HEK293 (cell line): ENCODE data around the gene ZCCHC7.

Experiments
- CTCF ChIA-PET: fragments of 350-600 bp; formaldehyde crosslinking; extraction: SDS; loops from one replicate; lab custom pipeline; 2021; ENCODE audit warnings: antibody characterized with exemption; lab: Yijun Ruan, JAX
- POLR2A ChIA-PET: fragments of 300-600 bp; formaldehyde crosslinking; extraction: SDS; loops from one replicate; lab custom pipeline; 2020; ENCODE audit warnings: antibody characterized with exemption, inconsistent platforms; lab: Yijun Ruan, JAX
- H3K27ac ChIP-seq: fragments of 200-500 bp; sonication (Bioruptor generic); 2 replicates; pipeline ENCODE4 v1.5.1; 2014; ENCODE audit warnings: low read depth, low read length, control low read depth, inconsistent platforms; ENCODE audit errors: extremely low read depth
- H3K36me3 ChIP-seq, 2 experiments: fragments of 200-500 bp in 1 of 2; sonication (Bioruptor generic) in 1 of 2; 1 replicate in 1 of 2; 2 replicates in 1 of 2; pipeline ENCODE4 v1.5.1; 2014 to 2017; ENCODE audit warnings: inconsistent platforms in 2 of 2, low read length in 2 of 2; ENCODE audit not compliant: control insufficient read depth in 2 of 2, insufficient read depth in 1 of 2
- H3K4me1 ChIP-seq: fragments of 200-500 bp; sonication (Bioruptor generic); 2 replicates; pipeline ENCODE4 v1.5.1; 2014; ENCODE audit warnings: mild to moderate bottlenecking, low read length, inconsistent platforms; ENCODE audit not compliant: control insufficient read depth, insufficient read depth
- H3K4me3 ChIP-seq: 2 replicates; pipeline ENCODE4 v1.5.1; 2011; ENCODE audit warnings: low read depth, mild to moderate bottlenecking, control low read depth, low read length, moderate library complexity
- H3K9me3 ChIP-seq: fragments of 200-500 bp; sonication (Bioruptor generic); 2 replicates; pipeline ENCODE4 v1.5.1; 2014; ENCODE audit warnings: low read depth, low read length, inconsistent platforms; ENCODE audit not compliant: control insufficient read depth, insufficient read depth
- GLI2 ChIP-seq: fragments of 450-650 bp; formaldehyde crosslinking; IDR thresholded peaks from 2 replicates; pipeline ENCODE4; 2017; ENCODE audit warnings: missing biosample characterization, missing genetic modification characterization, low read depth, borderline replicate concordance
- OSR2 ChIP-seq: fragments of 450-650 bp; formaldehyde crosslinking; IDR thresholded peaks from 2 replicates; pipeline ENCODE4 v1.5.1; 2016; ENCODE audit warnings: missing biosample characterization, missing genetic modification characterization
- ZBTB8A ChIP-seq: fragments of 450-650 bp; formaldehyde crosslinking; IDR thresholded peaks from 2 replicates; pipeline ENCODE4 v1.5.1; 2016; ENCODE audit warnings: missing biosample characterization, missing genetic modification characterization
- ZEB2 ChIP-seq: fragments of 450-650 bp; formaldehyde crosslinking; IDR thresholded peaks from 2 replicates; pipeline ENCODE4 v1.5.1; 2016; ENCODE audit warnings: missing biosample characterization, missing genetic modification characterization
- ZNF157 ChIP-seq: fragments of 450-650 bp; formaldehyde crosslinking; IDR thresholded peaks from 2 replicates; pipeline ENCODE4 v1.5.1; 2016; ENCODE audit warnings: missing biosample characterization, missing genetic modification characterization
- ZNF335 ChIP-seq: fragments of 450-650 bp; formaldehyde crosslinking; conservative IDR thresholded peaks from 2 replicates; pipeline ENCODE4 v1.5.1; 2016; ENCODE audit warnings: missing biosample characterization, missing genetic modification characterization
- ZNF48 ChIP-seq: fragments of 450-650 bp; formaldehyde crosslinking; IDR thresholded peaks from 2 replicates; pipeline ENCODE4 v1.5.1; 2016; ENCODE audit warnings: missing biosample characterization, missing genetic modification characterization
- ZNF549 ChIP-seq: fragments of 450-650 bp; IDR thresholded peaks from 2 replicates; pipeline ENCODE4 v1.5.1; 2018; ENCODE audit warnings: missing biosample characterization, missing genetic modification characterization, mild to moderate bottlenecking, inconsistent platforms, moderate library complexity
- ZNF76 ChIP-seq: fragments of 450-650 bp; formaldehyde crosslinking; IDR thresholded peaks from 2 replicates; pipeline ENCODE4; 2016; ENCODE audit warnings: low read depth, missing biosample characterization, missing genetic modification characterization, borderline replicate concordance
- ZNF768 ChIP-seq: fragments of 450-650 bp; formaldehyde crosslinking; IDR thresholded peaks from 2 replicates; pipeline ENCODE4 v1.5.1; 2018; ENCODE audit warnings: missing biosample characterization, mild to moderate bottlenecking, missing genetic modification characterization
- ZNF785 ChIP-seq: fragments of 450-650 bp; formaldehyde crosslinking; IDR thresholded peaks from 2 replicates; pipeline ENCODE4 v1.5.1; 2016; ENCODE audit warnings: missing biosample characterization, missing genetic modification characterization
- TF ChIP-seq, protein P1 (sequence below): fragments of 450-650 bp; formaldehyde crosslinking; IDR thresholded peaks from 2 replicates; pipeline ENCODE4 v1.5.0; 2017; ENCODE audit warnings: missing biosample characterization, missing genetic modification characterization, borderline replicate concordance
- TF ChIP-seq, protein P2 (sequence below): fragments of 450-650 bp; formaldehyde crosslinking; IDR thresholded peaks from 2 replicates; pipeline ENCODE4 v1.5.1; 2017; ENCODE audit warnings: missing biosample characterization, missing genetic modification characterization
- TF ChIP-seq, protein P3 (sequence below): fragments of 450-650 bp; formaldehyde crosslinking; IDR thresholded peaks from 2 replicates; pipeline ENCODE4 v1.5.1; 2016; ENCODE audit warnings: missing biosample characterization, missing genetic modification characterization, borderline replicate concordance
- TF ChIP-seq, protein P4 (sequence below): fragments of 450-650 bp; formaldehyde crosslinking; IDR thresholded peaks from 2 replicates; pipeline ENCODE4 v1.5.1; 2016; ENCODE audit warnings: missing biosample characterization, missing genetic modification characterization
- TF ChIP-seq, protein P5 (sequence below): fragments of 450-650 bp; formaldehyde crosslinking; IDR thresholded peaks from 2 replicates; pipeline ENCODE4 v1.5.1; 2016; ENCODE audit warnings: missing biosample characterization, missing genetic modification characterization, low read depth
- TF ChIP-seq, protein P6 (sequence below): fragments of 450-650 bp; formaldehyde crosslinking; IDR thresholded peaks from 2 replicates; pipeline ENCODE4 v1.5.1; 2017; ENCODE audit warnings: missing biosample characterization, missing genetic modification characterization

The ZCCHC7 gene

DNA sequence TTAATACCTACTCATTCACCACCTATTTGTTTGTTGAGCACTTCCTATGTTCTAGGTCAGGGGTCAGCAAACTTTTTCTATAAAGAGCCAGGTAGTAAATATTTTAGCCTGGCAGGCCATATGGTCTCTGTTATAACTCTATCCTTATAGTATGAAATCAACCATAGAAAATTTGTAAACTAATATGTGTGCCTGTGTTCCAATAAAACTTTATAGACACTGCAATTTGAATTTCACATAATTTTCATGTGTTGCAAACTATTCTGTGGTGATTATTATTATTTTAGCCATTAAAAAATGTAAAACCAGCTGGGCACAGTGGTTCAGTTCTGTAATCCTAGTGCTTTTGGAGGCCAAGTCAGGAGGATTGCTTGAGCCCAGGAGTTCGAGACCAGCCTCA is 223.3 kb downstream of the ZCCHC7 start:
- H3K4me3 ChIP-seq: no peak overlapping the region
- no peaks in the 10 kb centered on the region for H3K36me3 ChIP-seq
- no peak overlapping the region for H3K27ac ChIP-seq
- H3K9me3 ChIP-seq: no peaks in the 10 kb centered on the region
- no peak for TF ChIP-seq ZNF768
- TF ChIP-seq, protein P1, sequence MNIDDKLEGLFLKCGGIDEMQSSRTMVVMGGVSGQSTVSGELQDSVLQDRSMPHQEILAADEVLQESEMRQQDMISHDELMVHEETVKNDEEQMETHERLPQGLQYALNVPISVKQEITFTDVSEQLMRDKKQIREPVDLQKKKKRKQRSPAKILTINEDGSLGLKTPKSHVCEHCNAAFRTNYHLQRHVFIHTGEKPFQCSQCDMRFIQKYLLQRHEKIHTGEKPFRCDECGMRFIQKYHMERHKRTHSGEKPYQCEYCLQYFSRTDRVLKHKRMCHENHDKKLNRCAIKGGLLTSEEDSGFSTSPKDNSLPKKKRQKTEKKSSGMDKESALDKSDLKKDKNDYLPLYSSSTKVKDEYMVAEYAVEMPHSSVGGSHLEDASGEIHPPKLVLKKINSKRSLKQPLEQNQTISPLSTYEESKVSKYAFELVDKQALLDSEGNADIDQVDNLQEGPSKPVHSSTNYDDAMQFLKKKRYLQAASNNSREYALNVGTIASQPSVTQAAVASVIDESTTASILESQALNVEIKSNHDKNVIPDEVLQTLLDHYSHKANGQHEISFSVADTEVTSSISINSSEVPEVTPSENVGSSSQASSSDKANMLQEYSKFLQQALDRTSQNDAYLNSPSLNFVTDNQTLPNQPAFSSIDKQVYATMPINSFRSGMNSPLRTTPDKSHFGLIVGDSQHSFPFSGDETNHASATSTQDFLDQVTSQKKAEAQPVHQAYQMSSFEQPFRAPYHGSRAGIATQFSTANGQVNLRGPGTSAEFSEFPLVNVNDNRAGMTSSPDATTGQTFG (tag by site-specific recombination): no peak
- TF ChIP-seq ZNF785 (tag by site-specific recombination): no peak
- TF ChIP-seq GLI2: no peak
- TF ChIP-seq, protein P2, sequence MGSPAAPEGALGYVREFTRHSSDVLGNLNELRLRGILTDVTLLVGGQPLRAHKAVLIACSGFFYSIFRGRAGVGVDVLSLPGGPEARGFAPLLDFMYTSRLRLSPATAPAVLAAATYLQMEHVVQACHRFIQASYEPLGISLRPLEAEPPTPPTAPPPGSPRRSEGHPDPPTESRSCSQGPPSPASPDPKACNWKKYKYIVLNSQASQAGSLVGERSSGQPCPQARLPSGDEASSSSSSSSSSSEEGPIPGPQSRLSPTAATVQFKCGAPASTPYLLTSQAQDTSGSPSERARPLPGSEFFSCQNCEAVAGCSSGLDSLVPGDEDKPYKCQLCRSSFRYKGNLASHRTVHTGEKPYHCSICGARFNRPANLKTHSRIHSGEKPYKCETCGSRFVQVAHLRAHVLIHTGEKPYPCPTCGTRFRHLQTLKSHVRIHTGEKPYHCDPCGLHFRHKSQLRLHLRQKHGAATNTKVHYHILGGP (tag by site-specific recombination): no peak
- TF ChIP-seq, protein P3, sequence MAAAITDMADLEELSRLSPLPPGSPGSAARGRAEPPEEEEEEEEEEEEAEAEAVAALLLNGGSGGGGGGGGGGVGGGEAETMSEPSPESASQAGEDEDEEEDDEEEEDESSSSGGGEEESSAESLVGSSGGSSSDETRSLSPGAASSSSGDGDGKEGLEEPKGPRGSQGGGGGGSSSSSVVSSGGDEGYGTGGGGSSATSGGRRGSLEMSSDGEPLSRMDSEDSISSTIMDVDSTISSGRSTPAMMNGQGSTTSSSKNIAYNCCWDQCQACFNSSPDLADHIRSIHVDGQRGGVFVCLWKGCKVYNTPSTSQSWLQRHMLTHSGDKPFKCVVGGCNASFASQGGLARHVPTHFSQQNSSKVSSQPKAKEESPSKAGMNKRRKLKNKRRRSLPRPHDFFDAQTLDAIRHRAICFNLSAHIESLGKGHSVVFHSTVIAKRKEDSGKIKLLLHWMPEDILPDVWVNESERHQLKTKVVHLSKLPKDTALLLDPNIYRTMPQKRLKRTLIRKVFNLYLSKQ (tag by site-specific recombination): no peak
- no peak for TF ChIP-seq ZNF335 (tag by site-specific recombination)
- TF ChIP-seq ZNF76: no peak
- TF ChIP-seq ZNF157 (tag by site-specific recombination): no peak
- TF ChIP-seq ZBTB8A (tag by site-specific recombination): no peak
- no peak for TF ChIP-seq ZEB2 (tag by site-specific recombination)
- TF ChIP-seq, protein P4, sequence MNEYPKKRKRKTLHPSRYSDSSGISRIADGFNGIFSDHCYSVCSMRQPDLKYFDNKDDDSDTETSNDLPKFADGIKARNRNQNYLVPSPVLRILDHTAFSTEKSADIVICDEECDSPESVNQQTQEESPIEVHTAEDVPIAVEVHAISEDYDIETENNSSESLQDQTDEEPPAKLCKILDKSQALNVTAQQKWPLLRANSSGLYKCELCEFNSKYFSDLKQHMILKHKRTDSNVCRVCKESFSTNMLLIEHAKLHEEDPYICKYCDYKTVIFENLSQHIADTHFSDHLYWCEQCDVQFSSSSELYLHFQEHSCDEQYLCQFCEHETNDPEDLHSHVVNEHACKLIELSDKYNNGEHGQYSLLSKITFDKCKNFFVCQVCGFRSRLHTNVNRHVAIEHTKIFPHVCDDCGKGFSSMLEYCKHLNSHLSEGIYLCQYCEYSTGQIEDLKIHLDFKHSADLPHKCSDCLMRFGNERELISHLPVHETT (tag by site-specific recombination): no peak
- TF ChIP-seq ZNF549 (tag by site-specific recombination): no peak
- TF ChIP-seq, all 188 proteins: peak for 0
- ChIA-PET CTCF (no interaction called here), POLR2A (no interaction called here)
- no peaks in the 10 kb centered on the region for H3K4me1 ChIP-seq

DNA sequence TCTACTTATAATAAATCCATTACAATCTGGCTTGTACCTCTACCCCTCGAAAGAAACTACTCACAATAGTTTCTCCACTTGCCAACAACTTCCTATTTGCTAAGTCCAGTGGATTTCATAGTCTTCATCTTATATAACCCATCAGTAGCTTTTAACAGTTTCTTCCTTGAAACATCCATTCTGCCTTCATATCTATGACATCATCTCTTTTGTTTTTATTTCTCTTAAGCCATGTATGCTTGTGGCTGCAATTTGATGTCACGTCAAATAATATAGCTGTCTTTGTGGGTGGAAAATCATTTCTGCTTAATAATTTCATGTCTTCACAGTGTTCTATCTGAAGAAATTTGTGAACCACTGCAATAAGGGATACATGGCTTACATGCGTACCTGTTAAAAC is 224.7 kb downstream of the ZCCHC7 start:
- H3K9me3 ChIP-seq: no peaks in the 10 kb centered on the region
- ChIA-PET CTCF (interaction anchor here (0.7 kb wide), 3 partner anchors 23 to 354 kb away, joined by 3 to 5 read pairs (median 4); no protein-coding TSS in a partner anchor), POLR2A (no interaction called here)

More for the DNA sequence above, 224.7 kb downstream of the ZCCHC7 start:
- no peak overlapping the region for H3K4me3 ChIP-seq
- no peak overlapping the region for H3K27ac ChIP-seq
- H3K36me3 ChIP-seq: no peaks in the 10 kb centered on the region
- TF ChIP-seq, protein P5, sequence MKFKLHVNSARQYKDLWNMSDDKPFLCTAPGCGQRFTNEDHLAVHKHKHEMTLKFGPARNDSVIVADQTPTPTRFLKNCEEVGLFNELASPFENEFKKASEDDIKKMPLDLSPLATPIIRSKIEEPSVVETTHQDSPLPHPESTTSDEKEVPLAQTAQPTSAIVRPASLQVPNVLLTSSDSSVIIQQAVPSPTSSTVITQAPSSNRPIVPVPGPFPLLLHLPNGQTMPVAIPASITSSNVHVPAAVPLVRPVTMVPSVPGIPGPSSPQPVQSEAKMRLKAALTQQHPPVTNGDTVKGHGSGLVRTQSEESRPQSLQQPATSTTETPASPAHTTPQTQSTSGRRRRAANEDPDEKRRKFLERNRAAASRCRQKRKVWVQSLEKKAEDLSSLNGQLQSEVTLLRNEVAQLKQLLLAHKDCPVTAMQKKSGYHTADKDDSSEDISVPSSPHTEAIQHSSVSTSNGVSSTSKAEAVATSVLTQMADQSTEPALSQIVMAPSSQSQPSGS: peak; percentile 77
- no peak for TF ChIP-seq ZNF48 (tag by site-specific recombination)
- TF ChIP-seq, protein P6, sequence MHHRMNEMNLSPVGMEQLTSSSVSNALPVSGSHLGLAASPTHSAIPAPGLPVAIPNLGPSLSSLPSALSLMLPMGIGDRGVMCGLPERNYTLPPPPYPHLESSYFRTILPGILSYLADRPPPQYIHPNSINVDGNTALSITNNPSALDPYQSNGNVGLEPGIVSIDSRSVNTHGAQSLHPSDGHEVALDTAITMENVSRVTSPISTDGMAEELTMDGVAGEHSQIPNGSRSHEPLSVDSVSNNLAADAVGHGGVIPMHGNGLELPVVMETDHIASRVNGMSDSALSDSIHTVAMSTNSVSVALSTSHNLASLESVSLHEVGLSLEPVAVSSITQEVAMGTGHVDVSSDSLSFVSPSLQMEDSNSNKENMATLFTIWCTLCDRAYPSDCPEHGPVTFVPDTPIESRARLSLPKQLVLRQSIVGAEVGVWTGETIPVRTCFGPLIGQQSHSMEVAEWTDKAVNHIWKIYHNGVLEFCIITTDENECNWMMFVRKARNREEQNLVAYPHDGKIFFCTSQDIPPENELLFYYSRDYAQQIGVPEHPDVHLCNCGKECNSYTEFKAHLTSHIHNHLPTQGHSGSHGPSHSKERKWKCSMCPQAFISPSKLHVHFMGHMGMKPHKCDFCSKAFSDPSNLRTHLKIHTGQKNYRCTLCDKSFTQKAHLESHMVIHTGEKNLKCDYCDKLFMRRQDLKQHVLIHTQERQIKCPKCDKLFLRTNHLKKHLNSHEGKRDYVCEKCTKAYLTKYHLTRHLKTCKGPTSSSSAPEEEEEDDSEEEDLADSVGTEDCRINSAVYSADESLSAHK (tag by site-specific recombination): peak; percentile 63
- TF ChIP-seq, protein P2 (tag by site-specific recombination): no peak
- no peak for TF ChIP-seq OSR2
- H3K4me1 ChIP-seq: no peaks in the 10 kb centered on the region
